ENCODE results near the gene KRTAP10-11. TPM values are rescaled to one million over a fixed set of nuclear protein-coding genes. Genes with fewer than 3 reads are reported as not detected.

Gene KRTAP10-11, protein sequence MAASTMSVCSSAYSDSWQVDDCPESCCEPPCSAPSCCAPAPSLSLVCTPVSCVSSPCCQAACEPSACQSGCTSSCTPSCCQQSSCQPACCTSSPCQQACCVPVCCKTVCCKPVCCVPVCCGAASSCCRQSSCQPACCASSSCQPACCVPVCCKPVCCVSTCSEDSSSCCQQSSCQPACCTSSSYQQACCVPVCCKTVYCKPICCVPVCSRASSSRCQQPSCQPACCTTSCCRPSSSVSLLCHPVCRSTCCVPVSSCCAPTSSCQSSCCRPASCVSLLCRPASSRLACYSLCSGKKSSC
- total RNA-seq: not detected in 2 replicates

GRCh38 chr21:44646366-44647221 is at the start of gene KRTAP10-11:
Gene KRTAP10-11 (plus strand): TSS chr21:44646414. CDS start chr21:44646459, 45 bp downstream.

DNA sequence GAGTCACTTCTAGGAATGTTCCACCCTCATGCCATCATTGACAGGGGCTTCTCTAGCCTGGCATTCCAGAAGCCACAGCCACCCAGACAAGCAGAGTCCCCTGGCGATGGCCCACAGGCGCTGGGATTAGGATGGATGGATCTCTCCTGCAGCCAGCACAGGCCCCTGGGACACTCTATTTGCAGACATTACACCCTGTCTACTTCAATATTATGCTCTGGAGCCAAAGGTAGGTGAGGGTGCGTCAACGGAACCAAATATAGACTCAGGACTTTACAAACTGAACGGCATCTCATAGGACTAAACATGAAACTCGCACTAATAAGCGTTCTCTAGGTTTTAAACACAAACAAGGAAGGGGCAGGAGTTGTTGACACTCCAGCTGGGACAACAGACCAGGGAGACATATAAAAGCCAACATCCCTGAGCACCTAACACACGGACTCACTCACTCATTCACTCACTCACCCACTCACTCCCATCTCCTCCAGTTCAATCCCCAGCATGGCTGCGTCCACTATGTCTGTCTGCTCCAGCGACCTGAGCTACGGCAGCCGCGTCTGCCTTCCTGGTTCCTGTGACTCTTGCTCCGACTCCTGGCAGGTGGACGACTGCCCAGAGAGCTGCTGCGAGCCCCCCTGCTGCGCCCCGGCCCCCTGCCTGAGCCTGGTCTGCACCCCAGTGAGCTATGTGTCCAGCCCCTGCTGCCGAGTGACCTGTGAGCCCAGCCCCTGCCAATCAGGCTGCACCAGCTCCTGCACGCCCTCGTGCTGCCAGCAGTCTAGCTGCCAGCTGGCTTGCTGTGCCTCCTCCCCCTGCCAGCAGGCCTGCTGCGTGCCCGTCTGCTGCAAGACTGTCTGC is 45.9 kb upstream of the KRTAP10-11 start, which contains the start of gene KRTAP10-7:
TSS of gene KRTAP10-7 (plus strand) at position 480 of the 861 bp plus-strand sequence. CDS start at position 505, 25 bp downstream.

GRCh38 chr21:44612029-44612486 is 34.2 kb upstream of the KRTAP10-11 start, which contains the start of gene KRTAP10-8:
Gene KRTAP10-8 (plus strand): TSS chr21:44612079. CDS start chr21:44612101, 22 bp downstream.

GRCh38 chr21:44626673-44627143 is 19.5 kb upstream of the KRTAP10-11 start, which contains the start of gene KRTAP10-9:
Gene KRTAP10-9 (plus strand): TSS chr21:44627093. CDS start chr21:44627172, 79 bp downstream.

GRCh38 chr21:44637018-44637850 is 9.0 kb upstream of the KRTAP10-11 start, which contains the start of gene KRTAP10-10:
Gene KRTAP10-10 (plus strand): TSS chr21:44637356. CDS start chr21:44637418, 62 bp downstream.

DNA sequence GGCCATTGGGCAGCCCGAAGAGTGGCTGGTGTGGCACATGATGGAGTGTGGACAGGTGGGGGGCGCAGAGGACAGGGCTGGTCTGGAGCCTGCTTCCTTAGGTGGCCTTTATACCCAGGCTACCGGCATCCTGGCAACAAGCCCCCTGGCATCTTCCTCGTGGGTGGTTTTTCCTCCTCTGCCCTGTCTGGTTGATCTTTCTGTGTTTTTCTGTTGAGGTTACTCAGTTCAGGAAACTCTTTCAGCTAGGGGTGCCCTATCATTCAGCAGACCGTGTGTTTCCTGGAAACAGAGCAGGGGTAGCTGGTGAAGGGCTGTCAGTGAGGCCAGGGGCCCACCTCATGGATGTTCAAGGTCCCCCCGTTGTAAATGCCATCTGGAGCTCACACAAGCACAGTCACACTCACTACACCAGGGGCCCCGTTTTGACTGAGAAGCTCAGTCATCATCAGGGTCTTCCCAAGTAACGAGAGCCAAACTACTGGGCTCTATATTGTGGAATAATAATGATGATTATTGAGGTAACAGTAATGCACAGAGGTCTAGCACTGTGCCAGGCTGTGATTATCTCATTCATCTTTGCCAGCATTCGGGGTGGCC is 8.5 kb downstream of the KRTAP10-11 start, which contains the start of gene KRTAP12-4:
TSS of gene KRTAP12-4 (minus strand) at position 84 of the 600 bp plus-strand sequence. CDS start at position 39, 45 bp downstream.

GRCh38 chr21:44657635-44658540 is 11.7 kb downstream of the KRTAP10-11 start, which contains the start of gene KRTAP12-3:
Gene KRTAP12-3 (plus strand): TSS chr21:44657932. CDS start chr21:44657980, 48 bp downstream.

DNA sequence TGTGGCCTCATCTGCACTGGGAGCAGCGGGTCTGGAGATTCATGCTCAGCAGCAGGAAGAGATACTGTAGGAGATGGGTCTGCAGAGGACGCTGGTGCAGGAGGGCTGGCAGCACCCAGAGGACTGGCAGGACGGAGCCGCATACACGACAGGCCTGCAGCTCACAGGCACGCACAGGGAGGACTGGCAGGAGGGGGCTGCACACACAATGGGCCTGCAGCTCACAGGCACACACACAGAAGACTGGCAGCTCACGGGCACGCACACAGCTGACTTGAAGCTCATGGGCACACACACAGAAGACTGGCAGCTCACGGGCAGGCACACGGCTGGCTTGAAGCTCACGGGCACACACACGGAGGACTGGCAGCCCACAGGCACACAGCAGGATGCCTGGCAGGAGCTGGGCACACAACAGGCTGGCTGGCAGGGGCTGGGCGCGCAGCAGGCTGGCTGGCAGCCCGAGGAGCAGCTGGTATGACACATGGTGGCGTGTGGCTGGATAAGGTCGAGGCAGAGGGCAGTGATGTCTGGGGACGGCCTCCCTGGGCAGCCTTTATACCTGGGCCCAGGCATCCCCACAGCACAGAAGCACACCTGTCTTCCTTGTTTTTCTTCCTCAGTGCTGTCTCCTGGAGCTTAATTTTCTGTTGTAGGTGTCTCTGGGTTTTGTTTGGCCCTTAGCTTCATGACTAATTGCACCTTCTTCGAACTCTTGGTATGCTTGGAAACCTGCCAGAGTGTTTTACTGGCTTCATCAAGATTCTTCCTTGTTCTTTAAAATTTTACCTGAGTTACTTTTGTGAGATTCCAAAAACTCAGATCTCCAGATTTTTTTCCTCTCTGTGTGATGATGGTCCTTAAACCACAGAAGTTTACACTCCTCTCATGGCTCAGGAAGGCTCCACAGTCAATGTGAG is 20.4 kb downstream of the KRTAP10-11 start, which contains the start of gene KRTAP12-2:
TSS of gene KRTAP12-2 (minus strand) at position 527 of the 920 bp plus-strand sequence. CDS start at position 486, 41 bp downstream.

GRCh38 chr21:44681861-44682579 is 35.8 kb downstream of the KRTAP10-11 start, which contains the start of gene KRTAP12-1:
Gene KRTAP12-1 (minus strand): TSS chr21:44682163. CDS start chr21:44682123, 40 bp downstream.

Other genes starting within 250 kb of the KRTAP10-11 start
- gene LRRC3, start 190.9 kb upstream of the KRTAP10-11 start, total RNA-seq: 0.43 and 0.72 TPM in 2 replicates
- gene KRTAP10-1, start 106.2 kb upstream of the KRTAP10-11 start, total RNA-seq: not detected in 2 replicates
- gene KRTAP10-2, start 94.9 kb upstream of the KRTAP10-11 start, total RNA-seq: not detected in 2 replicates
- not detected in 2 replicates for gene KRTAP10-3, start 87.6 kb upstream of the KRTAP10-11 start, total RNA-seq
- not detected in 2 replicates for gene KRTAP10-4, start 72.7 kb upstream of the KRTAP10-11 start, total RNA-seq
- not detected in 2 replicates for gene KRTAP10-5, start 65.8 kb upstream of the KRTAP10-11 start, total RNA-seq
- gene KRTAP10-6, start 53.9 kb upstream of the KRTAP10-11 start, total RNA-seq: not detected in 2 replicates
- not detected in 2 replicates for gene KRTAP10-7, start 45.8 kb upstream of the KRTAP10-11 start, total RNA-seq
- gene KRTAP10-8, start 34.3 kb upstream of the KRTAP10-11 start, total RNA-seq: not detected in 2 replicates
- not detected in 2 replicates for gene KRTAP10-9, start 19.3 kb upstream of the KRTAP10-11 start, total RNA-seq
- gene KRTAP10-10, start 9.1 kb upstream of the KRTAP10-11 start, total RNA-seq: not detected in 2 replicates
- gene KRTAP12-4, start 8.2 kb downstream of the KRTAP10-11 start, total RNA-seq: not detected in 2 replicates
- not detected in 2 replicates for gene KRTAP12-3, start 11.5 kb downstream of the KRTAP10-11 start, total RNA-seq
- gene KRTAP12-2, start 20.5 kb downstream of the KRTAP10-11 start, total RNA-seq: not detected in 2 replicates
- not detected in 2 replicates for gene KRTAP12-1, start 35.7 kb downstream of the KRTAP10-11 start, total RNA-seq
- not detected in 2 replicates for gene KRTAP10-12, start 50.8 kb downstream of the KRTAP10-11 start, total RNA-seq
- not detected in 2 replicates for gene TSPEAR, start 65.2 kb downstream of the KRTAP10-11 start, total RNA-seq
- 55.4 and 64.3 TPM in 2 replicates for gene UBE2G2, start 155.4 kb downstream of the KRTAP10-11 start, total RNA-seq
- 60.0 and 82.1 TPM in 2 replicates for gene SUMO3, start 171.6 kb downstream of the KRTAP10-11 start, total RNA-seq
- gene PTTG1IP, start 227.3 kb downstream of the KRTAP10-11 start, total RNA-seq: 157 and 257 TPM in 2 replicates